K562 (cell line): ENCODE results near the gene RNU6-9. TPM values are rescaled to one million over a fixed set of nuclear protein-coding genes. Genes with fewer than 3 reads are reported as not detected.

Experiments
- ELF2 ChIP-seq: fragments of 250-450 bp; sonication (Bioruptor Pico); IDR thresholded peaks from 2 replicates; pipeline ENCODE4 v1.5.0; 2021; ENCODE audit warnings: mild to moderate bottlenecking
- FOSL1 ChIP-seq: fragments of 200-800 bp; sonication (Bioruptor generic); conservative IDR thresholded peaks from 2 replicates; pipeline ENCODE4 v1.6.1; 2016; ENCODE audit warnings: missing genetic modification characterization, missing compliant biosample characterization
- FOXJ2 ChIP-seq: fragments of 200-800 bp; sonication (Bioruptor generic); IDR thresholded peaks from 2 replicates; pipeline ENCODE4 v1.6.1; 2016; ENCODE audit warnings: missing genetic modification characterization, missing compliant biosample characterization
- HNRNPUL1 ChIP-seq: fragments of 200-400 bp; formaldehyde crosslinking; IDR thresholded peaks from 2 replicates; pipeline ENCODE4 v1.6.1; 2017; ENCODE audit warnings: low read length
- POLR2B ChIP-seq: fragments of 450-650 bp; IDR thresholded peaks from 2 replicates; pipeline ENCODE4 v1.6.1; 2018; ENCODE audit warnings: low read depth; ENCODE audit not compliant: partially characterized antibody
- SRF ChIP-seq, 2 experiments: fragments of 250-450, 450-650 bp in 1 of 2; sonication (Bioruptor Pico) in 1 of 2; sonication (generic) in 1 of 2; formaldehyde crosslinking; IDR thresholded peaks; 2 replicates each; pipeline versions ENCODE4 v1.5.0 to v1.5.1; 2020 to 2022; ENCODE audit warnings: mild to moderate bottlenecking in 1 of 2, missing genetic modification reagents in 1 of 2
- TFAM ChIP-seq: fragments of 250-450 bp; sonication (Bioruptor Pico); conservative IDR thresholded peaks from 2 replicates; pipeline ENCODE4 v1.5.0; 2021; ENCODE audit warnings: mild to moderate bottlenecking, moderate library complexity
- ZBTB7A ChIP-seq: IDR thresholded peaks from 2 replicates; pipeline ENCODE4 v1.6.1; 2011; ENCODE audit warnings: low read depth, mild to moderate bottlenecking, low read length, moderate library complexity, borderline replicate concordance; ENCODE audit not compliant: control insufficient read depth
- ZNF134 ChIP-seq: fragments of 250-450 bp; sonication (Bioruptor Pico); conservative IDR thresholded peaks from 2 replicates; pipeline ENCODE4 v1.4.0; 2020
- ZNF24 ChIP-seq: fragments of 450-650 bp; IDR thresholded peaks from 2 replicates; pipeline ENCODE4 v1.6.1; 2016
- ZNF354B ChIP-seq: fragments of 250-450 bp; sonication (Bioruptor Pico); IDR thresholded peaks from 2 replicates; pipeline ENCODE4 v1.4.0; 2020
- ZNF507 ChIP-seq: conservative IDR thresholded peaks from 2 replicates; pipeline ENCODE4 v1.6.1; 2017; ENCODE audit warnings: missing genetic modification characterization, missing compliant biosample characterization
- ZNF592 ChIP-seq: fragments of 450-650 bp; IDR thresholded peaks from 2 replicates; pipeline ENCODE4 v1.6.1; 2017; ENCODE audit warnings: antibody characterized with exemption, mild to moderate bottlenecking
- ZNF79 ChIP-seq: fragments of 250-450 bp; sonication (Bioruptor Pico); IDR thresholded peaks from 2 replicates; pipeline ENCODE4 v1.4.0; 2020; ENCODE audit warnings: low read depth, mild to moderate bottlenecking, moderate library complexity
- polyA plus RNA-seq, 8 experiments: library from polyadenylated mRNA; depleted of rRNA in 4 of 8; stranded (reverse) in 5 of 8; unstranded in 3 of 8; fragments of >200 nt; fragmentation: Nextera tagmentation in 2 of 8; fragmentation: Illumina TruSeq in 1 of 8; extraction: Ambion mirVana in 2 of 8; extraction: Trizol in 1 of 8; gene quantifications; 2 replicates each; pipeline versions ENCODE4 v1.2.1 to v1.2.3, GENCODE V29; 2011 to 2014; ENCODE audit warnings: inconsistent platforms in 1 of 8, missing spikeins in 1 of 8
- total RNA-seq, 7 experiments: library from RNA; depleted of rRNA in 6 of 7; stranded (reverse); fragments of >200 nt in 6 of 7; fragmentation: Illumina TruSeq in 2 of 7; extraction: Trizol in 2 of 7; gene quantifications; 2 replicates each; pipeline versions ENCODE4 v1.2.1 to v1.2.3, GENCODE V29; 2011 to 2021; ENCODE audit warnings: low replicate concordance in 1 of 7
- TF ChIP-seq, protein P1 (sequence below): fragments of 250-450 bp; sonication (Bioruptor Pico); IDR thresholded peaks from 2 replicates; pipeline ENCODE4 v1.5.0; 2021; ENCODE audit warnings: mild to moderate bottlenecking, borderline replicate concordance
- TF ChIP-seq, protein P2 (sequence below): fragments of 200-800 bp; sonication (Bioruptor generic); IDR thresholded peaks from 2 replicates; pipeline ENCODE4 v1.6.1; 2017; ENCODE audit warnings: missing genetic modification characterization, missing compliant biosample characterization

RNU6-9 gene
- total and polyA plus RNA-seq, 9 of the 15 experiments (the other 6 are each of a cell fraction or from before 2014, with no cell fraction given) = not detected

- TF ChIP-seq FOXJ2 (tag) = no peak
- no peak for TF ChIP-seq ZNF79
- TF ChIP-seq SRF (CRISPR knock-in tag; IDR thresholded peaks at IDR 0.05) = peak in 1 of 2 experiments; percentile 89; a peak in 1 of 4 replicates
- TF ChIP-seq ZNF354B (CRISPR knock-in tag) = no peak
- TF ChIP-seq ZNF134 (CRISPR knock-in tag) = peak; percentile 46; the same call in 1 of the 2 replicates
- peak; percentile 85 for TF ChIP-seq ZNF592
- TF ChIP-seq TFAM (CRISPR knock-in tag) = no peak
- TF ChIP-seq, protein P1, sequence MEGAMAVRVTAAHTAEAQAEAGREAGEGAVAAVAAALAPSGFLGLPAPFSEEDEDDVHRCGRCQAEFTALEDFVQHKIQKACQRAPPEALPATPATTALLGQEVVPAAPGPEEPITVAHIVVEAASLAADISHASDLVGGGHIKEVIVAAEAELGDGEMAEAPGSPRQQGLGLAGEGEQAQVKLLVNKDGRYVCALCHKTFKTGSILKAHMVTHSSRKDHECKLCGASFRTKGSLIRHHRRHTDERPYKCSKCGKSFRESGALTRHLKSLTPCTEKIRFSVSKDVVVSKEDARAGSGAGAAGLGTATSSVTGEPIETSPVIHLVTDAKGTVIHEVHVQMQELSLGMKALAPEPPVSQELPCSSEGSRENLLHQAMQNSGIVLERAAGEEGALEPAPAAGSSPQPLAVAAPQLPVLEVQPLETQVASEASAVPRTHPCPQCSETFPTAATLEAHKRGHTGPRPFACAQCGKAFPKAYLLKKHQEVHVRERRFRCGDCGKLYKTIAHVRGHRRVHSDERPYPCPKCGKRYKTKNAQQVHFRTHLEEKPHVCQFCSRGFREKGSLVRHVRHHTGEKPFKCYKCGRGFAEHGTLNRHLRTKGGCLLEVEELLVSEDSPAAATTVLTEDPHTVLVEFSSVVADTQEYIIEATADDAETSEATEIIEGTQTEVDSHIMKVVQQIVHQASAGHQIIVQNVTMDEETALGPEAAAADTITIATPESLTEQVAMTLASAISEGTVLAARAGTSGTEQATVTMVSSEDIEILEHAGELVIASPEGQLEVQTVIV = no peak
- no peak for TF ChIP-seq ELF2 (CRISPR knock-in tag)
- TF ChIP-seq ZNF24 = no peak
- no peak for TF ChIP-seq ZNF507 (tag)
- peak; percentile 33 for TF ChIP-seq POLR2B
- TF ChIP-seq, protein P2, sequence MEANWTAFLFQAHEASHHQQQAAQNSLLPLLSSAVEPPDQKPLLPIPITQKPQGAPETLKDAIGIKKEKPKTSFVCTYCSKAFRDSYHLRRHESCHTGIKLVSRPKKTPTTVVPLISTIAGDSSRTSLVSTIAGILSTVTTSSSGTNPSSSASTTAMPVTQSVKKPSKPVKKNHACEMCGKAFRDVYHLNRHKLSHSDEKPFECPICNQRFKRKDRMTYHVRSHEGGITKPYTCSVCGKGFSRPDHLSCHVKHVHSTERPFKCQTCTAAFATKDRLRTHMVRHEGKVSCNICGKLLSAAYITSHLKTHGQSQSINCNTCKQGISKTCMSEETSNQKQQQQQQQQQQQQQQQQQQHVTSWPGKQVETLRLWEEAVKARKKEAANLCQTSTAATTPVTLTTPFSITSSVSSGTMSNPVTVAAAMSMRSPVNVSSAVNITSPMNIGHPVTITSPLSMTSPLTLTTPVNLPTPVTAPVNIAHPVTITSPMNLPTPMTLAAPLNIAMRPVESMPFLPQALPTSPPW (CRISPR knock-in tag) = peak; percentile 100
- TF ChIP-seq FOSL1 (tag) = peak; percentile 70
- TF ChIP-seq HNRNPUL1 = no peak
- TF ChIP-seq ZBTB7A = peak; percentile 96
These were observed 14.0 kb downstream of the RNU6-9 start (continued) for GRCh38 chr19:907183-907853.
